ENCODE results near the gene THADA.
A peak's percentile ranks its signal among the peaks of the same experiment; 100 is the strongest.
"Not testable (repeated sequence)": the region's sequence is repeated elsewhere in the genome, so short reads cannot be mapped to it uniquely, and the experiment has no call there.

The THADA gene

DNA sequence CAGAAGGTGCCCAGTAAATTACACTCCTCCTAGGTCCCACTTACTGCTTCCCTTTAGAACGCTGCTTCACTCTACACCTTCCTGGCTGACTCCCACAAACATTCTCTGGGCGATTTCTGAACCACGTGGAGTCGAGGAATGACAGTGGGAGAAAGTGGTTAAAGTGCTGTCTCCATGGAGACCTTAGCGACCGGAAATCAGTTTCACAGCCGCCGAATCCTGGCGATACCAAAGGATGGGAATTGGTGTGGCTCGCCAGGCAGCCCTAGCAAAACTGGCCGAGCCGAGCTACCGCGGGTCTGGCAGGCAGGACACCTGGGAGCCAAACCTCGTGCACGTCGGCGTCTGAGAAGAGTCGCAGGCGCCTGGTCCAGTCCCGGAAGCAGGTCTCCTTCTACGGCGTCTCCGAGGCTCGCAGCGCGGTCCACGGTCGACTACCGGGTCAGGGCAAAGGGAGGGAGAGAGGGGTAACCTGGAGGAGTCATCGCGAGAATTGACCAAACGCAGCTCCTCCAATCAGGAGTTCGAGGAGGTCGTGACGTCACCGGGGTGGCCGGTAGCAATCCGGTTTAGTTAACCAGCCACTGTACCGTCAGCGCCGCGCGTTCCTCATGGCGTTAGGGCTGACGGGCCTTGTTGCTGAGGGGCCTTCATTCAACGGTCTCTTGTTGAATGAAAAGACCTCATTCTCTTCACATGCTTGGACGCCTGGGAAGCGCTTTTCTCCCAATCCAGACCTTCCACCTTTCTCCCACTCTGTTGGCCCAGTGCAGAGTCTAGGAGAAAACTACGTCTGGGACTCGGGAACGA lies at the start of gene THADA:
Gene THADA, minus strand, starts transcription at position 436 of the 810 bp plus-strand sequence. CDS start 3,646 bp downstream, outside the sequence.
- DNase-seq: peak; percentile 95 to 99

DNA sequence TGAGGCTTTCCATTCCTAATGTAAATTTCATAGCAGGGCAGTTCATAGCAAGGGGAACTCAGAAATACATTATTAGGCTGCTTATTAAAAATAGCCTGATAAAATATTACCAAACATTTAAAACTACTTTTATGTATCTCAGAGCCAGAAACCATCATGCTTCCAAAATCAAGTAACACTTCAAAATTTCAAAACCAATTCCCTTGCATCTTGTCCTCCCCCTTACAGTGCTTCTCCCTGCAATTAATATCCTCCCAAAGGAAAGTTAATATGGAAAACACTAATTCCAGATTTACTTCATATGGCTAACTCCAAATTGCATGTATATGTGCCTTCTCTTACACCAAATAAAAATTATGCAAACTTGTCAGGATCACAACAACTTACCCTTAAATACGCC lies 47.8 kb upstream of the THADA start:
- no peak for DNase-seq

DNA sequence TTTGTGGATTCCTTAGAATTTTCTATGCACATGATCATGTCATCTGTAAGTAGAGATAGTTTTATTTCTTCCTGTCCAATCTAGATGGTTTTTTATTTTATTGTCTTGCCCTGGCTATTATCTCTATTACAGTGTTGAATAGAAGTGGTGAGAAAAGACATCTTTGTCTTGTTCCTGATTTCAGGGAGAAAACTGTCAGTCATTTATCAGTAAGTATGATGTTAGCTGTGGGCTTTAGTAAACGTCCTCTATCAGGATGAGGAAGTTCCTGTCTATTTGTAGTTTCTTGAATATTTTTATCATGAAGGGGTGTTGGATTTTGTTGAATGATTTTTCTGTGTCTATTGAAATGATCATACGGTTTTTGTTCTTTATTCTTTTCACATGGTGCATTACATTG lies 46.5 kb upstream of the THADA start:
- DNase-seq: no peak

DNA sequence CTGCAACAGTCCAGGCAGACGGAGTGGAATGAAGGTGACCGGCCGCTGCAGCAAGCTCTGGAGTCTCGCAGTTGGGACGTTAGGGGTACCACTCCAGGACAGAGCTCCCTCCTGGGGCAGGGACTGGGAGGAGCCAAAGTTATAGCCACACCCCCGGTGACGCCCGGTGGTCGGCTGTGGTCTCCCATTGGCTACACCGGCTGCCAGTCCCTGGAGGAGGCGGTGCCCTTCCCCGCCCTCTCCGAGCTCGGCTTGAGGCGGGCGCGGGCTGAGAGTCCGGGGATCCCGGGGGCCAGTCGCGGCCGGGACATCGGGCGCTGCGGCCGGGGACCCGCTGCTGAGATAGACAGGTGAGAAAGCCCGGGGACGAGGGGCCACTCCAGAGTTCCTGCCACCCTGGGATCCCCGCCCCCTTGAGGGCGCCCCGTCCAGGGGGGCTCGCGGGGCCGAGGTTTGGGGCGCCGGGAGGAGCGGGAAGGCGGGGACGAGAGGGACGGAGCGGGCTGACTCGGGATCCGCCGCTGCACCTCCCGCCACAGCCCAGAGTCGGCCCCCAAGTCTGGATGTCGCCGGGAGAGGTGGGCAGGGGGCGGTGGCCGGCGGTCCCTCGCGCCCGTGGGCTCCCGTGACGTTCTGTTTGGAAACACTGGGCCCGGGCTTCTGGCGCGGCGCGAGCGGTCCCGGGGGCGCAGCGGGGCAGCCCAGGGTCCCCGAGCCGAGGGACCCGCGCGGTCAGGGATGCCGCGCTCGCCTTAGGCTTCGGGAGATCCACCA lies 41.4 kb upstream of the THADA start, which contains the start of gene PLEKHH2:
Gene PLEKHH2, plus strand, starts transcription at position 231 of the 774 bp plus-strand sequence. CDS start 7,414 bp downstream, outside the sequence.
- DNase-seq: peak; percentile 49 to 83

GRCh38 chr2:43636621-43637020 lies 40.8 kb upstream of the THADA start:
- DNase-seq: no peak

DNA sequence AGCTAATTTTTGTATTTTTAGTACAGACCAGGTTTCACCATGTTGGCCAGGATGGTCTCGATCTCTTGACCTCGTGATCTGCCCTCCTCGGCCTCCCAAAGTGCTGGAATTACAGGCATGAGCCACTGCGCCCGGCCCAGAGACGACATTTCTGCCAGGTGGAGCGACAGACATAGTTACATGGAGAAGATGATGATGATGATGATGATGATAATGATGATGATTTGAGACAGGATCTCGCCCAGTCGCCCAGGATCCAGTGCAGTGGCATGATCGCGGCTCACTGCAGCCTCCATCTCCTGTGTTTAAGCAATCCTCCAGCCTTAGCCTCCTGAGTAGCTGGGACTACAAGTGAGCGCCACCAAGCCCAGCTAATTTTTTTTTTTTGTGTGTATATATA lies 40.3 kb upstream of the THADA start:
- not testable (repeated sequence) for DNase-seq

GRCh38 chr2:43634604-43635306 lies 38.9 kb upstream of the THADA start:
- peak; percentile 22 to 38 for DNase-seq

DNA sequence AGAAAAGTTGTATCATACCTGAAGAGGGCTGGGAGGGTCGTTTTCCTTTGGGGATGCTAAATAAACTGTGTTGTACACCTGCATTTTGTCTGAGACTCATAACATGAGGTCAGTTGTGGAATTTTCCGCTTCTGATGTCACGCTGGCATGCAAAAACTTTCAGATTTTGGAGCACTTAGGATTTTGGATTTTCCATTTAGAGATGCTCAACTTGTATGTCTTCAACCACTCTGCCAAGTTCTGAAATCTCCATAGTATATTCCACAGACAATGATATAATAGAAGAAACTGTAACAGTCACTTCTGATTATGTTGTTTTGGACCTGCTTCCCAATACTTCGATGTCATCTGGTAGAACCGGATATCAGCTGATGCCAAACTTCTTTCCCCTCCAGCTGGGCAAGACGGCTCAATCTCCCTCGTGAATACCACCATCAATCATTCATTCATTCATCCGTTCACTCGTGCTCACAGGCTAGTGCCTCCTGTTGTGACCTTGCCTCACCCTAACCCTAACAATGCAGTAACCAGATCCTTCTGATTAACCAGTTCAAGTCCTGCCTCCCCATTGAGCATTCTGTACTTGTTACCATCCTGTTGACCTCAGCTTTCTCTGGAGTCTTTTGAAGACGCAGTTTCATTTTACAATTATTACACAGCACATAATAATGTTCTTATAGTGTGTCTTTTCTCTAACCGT lies 35.9 kb upstream of the THADA start:
- DNase-seq: no peak

DNA sequence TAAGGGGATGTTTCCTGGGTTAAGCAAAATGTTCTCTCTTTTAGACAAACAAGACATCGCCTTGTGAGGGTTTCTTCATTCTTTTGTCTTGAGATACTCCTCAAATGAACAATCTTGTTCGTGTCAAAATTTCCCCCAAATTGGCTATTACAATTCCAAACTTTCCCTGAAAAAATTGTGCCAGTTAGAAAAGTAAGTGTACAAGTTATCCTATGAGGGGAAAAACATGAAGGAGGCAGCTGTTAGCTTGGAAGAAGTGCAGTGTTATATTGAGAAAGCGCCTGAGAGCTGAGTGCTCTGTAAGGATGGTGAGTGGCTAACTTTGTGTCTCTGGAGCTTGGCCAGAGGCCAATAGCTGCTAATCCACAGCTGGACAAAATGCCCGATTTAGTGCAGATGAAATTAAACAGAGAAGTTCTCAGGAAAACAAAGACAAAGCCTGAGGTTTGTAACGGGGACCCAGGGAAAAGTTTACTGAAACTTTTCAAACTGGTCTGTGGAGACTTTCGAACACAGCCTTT lies 27.2 kb upstream of the THADA start:
- DNase-seq: peak in 1 of 2 experiments; percentile 3

DNA sequence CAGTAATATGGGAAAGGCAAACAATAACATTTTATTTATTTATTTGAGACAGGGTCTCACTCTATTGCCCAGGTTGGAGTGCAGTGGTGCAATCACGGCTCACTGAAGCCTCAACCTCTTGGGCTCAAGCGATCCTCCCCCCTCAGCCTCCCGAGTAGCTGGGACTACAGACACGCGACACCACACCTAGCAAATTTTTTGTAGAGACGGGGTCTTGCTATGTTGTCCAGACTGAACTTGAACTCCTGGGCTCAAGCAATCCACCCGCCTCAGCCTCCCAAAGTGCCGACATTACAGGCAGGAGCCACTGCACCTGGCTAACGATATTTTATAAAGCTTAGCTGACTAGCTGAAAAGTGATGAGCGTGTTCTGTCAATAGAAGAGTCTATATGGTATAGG lies 23.7 kb upstream of the THADA start:
- DNase-seq: no peak

DNA sequence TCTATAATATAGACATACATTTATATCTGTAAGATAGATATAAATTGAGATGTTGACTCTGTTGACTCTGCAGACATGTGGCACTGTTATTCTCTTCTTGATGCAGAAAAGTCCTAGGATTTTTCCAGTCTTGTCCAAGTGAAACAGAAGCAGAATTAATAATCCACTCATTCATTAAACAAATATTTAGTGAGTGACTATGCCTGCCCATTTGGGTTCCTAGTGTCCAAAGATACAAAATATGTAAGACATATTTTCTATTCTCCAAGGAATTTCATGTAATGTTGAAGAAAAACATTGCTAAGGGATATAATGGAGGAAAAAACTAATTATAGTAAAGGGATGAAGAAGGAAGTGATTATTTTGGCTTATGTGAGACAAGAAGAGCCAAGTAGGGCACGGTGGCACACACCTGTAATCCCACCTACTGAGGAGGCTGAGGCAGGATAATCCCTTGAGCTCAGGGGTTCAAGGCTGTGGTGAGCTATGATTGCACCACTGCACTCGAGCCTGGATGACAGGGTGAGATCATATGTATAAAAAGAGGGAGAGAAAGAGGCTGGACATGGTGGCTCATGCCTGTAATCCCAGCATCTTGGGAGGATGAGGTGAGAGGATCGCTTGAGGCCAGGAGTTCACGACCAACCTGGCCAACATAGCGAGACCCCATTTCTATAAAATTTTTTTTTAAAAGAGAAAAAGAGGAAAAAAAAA lies 21.3 kb upstream of the THADA start:
- DNase-seq: no peak

- no peak for DNase-seq
Measured at GRCh38 chr2:43612944-43613343, 17.1 kb upstream of the THADA start.

DNA sequence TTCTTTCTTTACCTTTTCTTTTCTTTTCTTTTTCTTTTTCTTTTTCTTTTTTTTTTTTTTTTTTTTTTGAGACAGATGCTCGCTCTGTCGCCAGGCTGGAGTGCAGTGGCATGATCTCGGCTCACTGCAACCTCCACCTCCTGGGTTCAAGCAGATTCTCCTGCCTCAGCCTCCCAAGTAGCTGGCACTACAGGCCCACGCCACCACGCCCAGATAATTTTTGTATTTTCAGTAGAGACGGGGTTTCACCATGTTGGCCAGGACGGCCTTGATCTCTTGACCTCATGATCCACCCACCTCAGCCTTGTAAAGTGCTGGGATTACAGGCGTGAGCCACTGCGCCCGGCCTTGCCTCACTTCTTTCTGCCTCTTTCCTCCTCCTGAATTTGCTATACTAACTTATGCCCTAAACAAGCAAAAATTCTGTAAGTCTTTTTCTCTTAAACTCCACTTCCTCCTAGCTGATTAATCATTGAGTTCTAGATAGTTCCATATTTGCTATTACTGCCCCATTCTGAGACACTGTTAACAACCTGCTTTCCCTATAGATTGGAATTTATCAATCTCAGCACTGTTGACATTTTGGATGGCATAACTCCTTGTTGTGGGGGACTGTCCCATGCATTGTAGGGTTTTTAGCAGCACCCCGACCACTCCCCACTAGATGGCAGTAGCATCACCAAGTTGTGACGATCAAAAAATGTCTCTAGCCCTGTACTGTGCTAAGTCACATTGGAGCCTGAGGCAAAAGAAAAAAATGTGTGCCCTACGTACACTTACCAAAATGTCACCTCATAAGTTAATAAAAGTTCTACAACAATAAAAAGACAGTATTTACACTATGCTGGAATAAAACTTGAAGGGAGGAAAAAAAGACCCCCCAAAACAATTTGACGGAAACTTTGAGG lies 16.4 kb upstream of the THADA start:
- peak; percentile 35 to 74 for DNase-seq

- no peak for DNase-seq
Measured at GRCh38 chr2:43610361-43610760, 14.5 kb upstream of the THADA start.

GRCh38 chr2:43609290-43609918 lies 13.6 kb upstream of the THADA start:
- DNase-seq: peak; percentile 54 to 67

DNA sequence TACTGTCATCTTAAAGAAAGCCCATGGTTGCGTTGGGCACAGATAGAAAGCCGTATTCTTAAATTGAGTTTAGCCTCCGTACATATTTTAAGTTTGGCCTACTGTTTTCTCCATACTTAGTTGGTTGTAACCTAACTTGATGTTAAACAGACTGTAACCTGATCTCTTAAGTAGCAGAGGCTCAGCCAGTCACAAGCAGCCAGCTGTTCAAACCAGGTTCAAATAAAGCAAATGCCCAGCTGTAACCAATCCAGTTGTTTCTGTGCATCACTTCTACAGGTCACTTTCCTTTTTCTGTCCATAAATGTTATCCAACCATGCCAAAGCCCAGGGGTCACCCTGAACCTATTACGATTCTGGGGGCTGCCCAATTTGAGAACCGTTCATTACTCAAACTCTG lies 10.0 kb upstream of the THADA start:
- no peak for DNase-seq

DNA sequence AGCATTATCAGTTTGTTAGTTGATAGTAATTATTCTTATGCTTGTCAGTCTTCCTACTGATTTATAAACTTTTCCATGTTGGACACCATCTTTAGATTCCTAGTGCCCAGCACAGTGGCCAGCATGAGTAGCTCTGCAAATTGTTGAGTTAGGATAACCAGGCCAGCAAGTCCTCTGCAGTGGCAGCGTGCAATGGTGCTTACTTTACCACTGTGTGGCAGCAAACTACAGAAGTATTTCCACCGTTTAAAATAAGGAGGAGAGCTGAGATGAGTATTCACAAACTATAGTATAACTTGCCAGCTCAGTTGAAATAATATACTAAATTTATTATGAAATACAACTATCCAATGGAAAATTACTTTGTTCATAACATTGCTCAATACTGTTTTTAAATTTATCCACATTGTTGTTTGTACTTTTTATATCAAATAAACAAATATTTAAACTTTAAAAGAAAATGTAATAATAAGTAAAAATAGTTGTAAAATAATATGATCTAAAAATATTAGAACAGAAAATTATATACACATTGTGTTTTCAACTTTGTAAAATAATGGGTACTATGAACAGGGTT lies 9.3 kb upstream of the THADA start:
- peak in 1 of 2 experiments; percentile 44 for DNase-seq

DNA sequence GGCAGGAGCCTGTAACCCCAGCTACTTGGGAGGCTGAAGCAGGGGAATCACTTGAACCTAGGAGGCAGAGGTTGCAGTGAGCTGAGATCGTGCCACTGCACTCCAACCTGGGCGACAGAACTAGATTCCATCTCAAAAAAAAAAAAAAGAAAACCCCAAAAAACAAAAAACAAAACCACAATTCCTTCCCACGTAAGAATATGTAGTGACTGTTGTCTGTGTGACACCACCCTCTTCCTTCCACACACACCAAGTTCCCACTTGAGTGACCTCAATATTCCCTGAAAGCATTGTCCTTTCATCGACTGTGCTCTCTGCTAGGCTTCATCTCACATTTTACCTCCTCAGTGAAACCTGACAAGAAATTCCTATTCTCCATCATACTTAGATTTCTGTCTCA lies 8.8 kb upstream of the THADA start:
- no peak for DNase-seq

- not testable (repeated sequence) for DNase-seq
Measured at GRCh38 chr2:43600596-43600995, 4.8 kb upstream of the THADA start.

DNA sequence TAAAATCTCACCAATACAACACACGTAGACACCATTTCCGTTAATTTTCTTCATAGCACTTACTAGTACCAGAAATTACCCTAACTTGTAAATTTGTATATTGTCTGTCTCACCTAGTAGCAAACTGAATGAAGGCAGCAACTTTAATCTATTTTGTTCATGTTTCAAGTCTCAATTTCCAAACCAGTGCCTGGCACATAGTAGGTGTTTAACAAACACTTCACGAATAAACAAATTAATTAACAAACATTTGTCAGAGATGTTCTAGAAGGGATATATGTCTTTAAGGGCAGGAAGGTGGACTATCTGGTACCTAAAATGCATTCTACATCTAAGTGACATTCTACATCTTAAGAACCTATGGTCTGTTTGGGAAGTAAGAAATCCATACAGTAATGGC lies 963 bp downstream of the THADA start:
- no peak for DNase-seq

Data from NCI-H446 (cell line).